HG03575 (cell line): ENCODE results near the gene SEPTIN8.

Experiments used
- ATAC-seq: cut with Tn5 transposase; IDR thresholded peaks from one replicate; pipeline ENCODE4 v1.9.1; 2021; ENCODE audit not compliant: unreplicated experiment, insufficient number of reproducible peaks, low FRiP score; ENCODE audit errors: extremely low read depth

Gene SEPTIN8

DNA sequence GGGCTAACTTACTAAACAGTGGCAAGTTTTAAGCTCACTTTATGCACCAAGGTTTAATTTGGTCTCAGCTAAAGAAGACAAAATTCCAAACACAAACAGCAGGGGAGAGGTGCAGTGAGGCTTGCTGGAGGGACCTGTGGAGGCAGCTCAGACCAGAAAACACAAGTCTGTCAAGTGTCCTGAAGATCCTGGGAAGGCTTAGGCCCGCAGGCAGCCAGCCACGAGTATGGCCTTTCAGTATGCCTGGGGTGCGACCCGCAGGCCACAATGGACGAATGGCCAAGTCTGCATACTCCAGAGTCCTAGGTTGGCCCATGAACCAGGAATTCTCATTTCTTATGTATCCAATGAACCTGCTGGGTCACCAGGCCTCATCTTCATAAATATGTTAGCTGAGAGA lies 20.5 kb downstream of the SEPTIN8 start:
- no peak for ATAC-seq

DNA sequence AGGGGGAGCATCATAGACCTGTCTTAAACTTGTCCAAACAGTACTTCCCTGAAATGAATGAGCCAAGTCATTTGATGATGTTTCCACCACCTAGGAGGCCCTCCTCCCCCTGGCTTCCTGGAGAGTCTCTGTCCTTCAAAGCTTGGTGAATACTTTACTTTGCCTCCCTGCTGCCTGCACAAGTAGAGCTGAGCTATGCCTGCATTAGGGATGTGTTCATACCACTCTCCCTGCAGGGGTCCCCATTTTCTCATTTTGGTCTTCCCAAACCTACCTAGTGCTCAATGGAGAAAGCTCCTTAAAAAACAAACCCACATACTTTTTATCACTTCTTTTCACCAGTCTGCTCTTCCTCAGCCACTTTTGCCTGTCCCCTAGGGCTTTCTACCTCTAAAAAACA lies 22.1 kb downstream of the SEPTIN8 start:
- no peak for ATAC-seq

DNA sequence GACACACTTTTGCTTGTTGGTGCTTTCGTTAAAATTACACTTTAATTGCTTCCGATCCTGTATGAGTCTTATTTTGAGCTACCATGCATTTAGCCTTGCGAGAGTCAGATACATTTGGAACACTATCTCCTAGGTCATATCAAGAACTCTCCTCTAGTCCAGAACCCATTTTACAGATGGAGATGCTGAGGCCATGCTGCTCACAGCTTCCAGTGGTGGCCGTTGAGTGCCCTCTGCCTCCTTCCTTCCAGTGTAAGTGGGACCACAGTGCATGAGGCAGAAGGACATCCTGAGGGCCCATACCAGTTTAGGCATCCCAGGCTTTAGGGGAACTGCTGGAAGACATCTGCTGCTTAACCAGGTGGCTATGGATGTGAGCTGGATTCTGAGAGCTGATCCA lies 22.9 kb downstream of the SEPTIN8 start:
- no peak for ATAC-seq

DNA sequence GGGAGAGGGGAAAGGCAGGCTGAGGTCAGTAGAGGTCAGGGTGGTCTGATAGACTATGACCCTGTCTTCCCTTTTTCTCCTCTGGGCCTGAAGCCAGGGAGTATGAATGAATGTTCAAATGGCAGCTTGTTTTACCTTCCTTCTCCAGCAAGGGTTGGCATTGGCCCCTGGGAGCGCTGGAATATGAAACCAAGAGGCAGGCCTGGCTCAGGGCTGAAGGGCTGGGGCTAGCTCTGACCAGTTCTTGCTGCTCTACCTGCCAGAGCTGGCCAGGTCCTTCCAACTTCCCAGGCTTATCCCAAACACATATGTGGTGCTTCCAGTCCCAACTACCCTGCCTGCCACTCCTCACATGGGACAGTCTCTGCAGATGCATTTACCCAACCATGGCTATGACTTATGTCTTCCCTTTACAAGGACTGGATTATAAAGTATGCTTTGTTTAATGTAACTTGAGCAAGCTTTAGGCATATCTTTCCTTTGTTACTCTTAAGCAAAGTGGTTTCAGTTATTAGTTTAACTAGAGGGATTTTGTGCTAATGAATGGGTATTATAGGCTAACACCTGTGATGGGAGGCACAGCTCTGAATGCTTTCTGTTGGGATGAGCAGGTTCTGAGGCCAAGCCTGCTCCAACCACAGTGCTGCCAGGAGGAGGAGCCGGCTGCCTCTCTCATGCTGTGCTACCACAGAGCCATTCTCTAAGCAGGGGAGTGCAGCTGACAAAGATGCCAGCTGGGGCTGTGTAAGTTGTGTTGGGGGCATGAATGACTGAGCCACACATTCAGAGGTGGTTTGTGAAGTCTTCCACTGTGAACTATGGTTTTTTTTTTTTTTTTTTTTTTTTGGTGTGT lies 23.7 kb downstream of the SEPTIN8 start:
- ATAC-seq: no peak

DNA sequence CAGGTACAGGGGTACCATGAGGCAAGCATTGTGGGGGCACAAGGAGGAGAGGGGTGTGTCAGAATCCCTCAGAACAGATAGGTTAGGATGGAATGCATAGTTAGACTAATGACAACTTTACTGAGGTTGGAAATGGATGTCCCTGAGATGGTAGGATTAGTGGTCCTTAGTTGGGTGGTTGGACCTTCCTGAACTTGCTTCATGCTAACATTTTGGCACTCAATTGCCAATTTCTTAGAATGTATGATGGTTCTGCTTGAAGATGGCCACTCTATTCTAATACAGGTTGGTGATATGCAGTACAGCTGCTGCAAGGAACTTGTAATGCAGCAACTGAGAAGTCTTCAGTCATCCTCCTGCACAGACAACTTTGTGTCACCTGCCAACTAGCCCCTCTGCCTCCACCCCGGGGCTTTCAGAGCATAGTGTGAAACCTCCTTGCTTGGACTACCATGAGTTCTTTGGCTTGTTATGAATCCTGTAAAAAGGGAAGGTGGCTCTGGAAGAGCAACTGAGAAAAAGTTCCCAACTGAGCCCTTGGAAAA lies 24.4 kb downstream of the SEPTIN8 start:
- no peak for ATAC-seq

DNA sequence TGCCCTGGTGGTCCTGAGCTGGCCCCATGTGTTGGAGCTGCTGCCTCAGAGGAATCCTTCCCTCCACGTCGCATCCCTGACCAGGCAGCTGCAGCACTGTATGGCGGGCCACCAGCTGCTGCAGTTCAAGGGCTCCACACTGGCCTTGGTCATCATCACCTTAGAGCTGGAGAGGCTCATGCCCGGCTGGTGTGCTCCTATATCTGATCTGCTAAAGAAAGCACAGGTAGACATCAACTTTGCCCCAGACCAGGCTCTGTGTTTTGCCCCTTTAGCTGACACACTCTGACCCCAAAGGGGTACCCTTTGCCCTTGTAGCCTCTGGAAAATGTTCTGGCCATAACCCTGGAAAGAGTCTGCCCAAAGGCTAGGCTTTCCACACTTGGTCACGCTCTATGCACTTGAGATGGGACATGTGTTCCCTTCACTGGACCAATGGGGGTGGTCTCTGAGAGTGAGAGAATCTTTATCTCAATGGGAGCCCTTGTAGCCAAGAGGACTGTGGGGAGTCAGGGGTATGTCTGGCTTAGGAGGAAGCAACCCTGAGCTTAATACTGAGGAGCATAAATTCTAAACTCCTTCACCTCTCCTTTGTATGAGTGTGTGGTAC lies 25.0 kb downstream of the SEPTIN8 start:
- ATAC-seq: no peak

DNA sequence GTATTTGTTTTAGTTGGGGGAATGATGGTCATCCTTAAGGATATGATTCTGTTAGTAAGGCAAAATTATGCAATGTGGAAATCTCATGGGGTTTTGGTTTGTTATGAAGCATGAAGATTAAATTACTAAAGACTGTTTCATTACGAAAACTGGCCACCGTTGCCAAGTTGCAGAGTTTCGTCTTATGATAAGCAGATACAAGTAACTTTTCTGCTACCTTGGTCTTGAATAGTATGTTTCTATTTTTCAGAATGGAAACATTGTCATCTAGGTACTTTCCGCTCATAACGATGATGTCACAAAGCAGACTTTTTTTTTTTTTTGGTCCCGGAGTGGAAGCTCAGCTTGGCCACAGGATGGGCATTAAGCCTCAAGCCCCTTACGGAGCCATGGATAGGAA lies 25.6 kb downstream of the SEPTIN8 start:
- ATAC-seq: no peak

DNA sequence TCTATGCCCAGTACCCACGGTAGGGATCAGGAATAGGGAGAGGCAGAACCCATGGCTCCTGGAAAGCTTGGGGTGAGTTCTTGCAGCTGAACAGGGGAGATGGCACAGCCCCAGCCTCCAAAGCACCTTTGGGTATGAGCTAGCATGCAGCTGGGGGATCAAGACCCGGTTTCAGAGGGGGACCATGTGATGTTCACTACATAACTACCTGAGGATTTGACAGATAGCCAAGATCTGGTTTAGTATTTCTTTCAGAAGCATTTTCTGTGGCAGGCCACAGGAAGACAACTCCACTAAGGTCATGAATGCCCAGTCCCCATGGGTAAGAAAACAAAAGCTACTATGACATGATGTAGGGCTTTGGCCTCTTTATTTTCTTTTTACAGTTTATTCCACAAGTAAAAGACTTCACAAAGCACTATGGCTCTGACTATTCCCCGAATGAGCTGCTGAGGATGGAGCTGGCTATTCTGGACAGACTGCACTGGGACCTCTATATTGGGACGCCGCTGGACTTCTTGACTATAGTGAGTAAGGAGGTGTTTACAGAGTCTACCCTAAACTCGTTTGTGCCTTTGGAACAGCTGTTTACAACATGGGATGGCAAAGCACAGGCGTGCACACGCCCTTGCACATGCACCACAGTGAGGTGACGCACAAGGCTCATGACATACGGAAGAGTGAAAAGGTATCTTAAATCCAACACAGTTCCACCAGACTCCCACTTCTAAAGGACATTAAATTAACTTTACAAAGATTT lies 26.4 kb downstream of the SEPTIN8 start:
- no peak for ATAC-seq

DNA sequence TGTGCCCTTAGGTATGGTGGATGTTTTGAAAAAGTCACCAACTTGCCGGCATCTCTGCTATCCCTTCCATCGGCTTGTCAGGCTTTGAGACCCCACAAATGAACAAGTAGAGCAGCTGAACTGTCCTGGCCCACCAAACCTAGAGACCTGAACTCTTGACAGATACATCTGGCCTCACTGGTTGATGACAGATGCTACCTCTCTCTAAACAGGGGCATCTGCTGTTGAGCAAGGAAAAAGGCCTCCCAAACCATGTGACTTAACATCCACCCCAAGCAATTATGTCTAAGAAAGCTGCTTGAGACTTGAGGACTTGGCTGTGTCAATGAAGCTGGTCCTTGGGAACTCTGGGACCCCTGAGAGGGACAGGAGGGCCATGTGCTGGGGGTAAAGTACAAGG lies 27.5 kb downstream of the SEPTIN8 start:
- ATAC-seq: no peak

DNA sequence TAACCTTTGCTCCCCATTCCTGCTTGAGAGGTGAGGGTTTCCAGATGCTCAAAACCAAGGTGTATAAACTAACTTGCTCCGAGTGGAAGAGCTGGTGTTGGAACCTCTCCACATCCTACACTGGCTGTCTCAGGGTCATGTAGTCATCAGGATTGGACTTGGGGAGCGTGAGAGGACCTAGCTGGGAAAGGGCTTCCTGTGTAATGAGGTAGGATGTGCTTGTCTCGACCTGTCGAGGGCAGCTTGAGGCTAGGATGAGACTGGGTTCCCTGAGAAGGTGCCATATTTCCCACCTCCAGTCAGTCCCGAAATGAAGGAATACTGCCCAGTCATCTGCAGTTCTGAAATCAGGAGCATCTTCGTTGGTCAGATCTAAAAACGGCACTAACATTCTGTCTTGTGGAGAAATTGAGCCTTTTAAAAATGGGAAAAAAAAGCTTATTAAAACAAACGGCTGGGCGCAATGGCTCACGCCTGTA lies 28.5 kb downstream of the SEPTIN8 start:
- no peak for ATAC-seq

DNA sequence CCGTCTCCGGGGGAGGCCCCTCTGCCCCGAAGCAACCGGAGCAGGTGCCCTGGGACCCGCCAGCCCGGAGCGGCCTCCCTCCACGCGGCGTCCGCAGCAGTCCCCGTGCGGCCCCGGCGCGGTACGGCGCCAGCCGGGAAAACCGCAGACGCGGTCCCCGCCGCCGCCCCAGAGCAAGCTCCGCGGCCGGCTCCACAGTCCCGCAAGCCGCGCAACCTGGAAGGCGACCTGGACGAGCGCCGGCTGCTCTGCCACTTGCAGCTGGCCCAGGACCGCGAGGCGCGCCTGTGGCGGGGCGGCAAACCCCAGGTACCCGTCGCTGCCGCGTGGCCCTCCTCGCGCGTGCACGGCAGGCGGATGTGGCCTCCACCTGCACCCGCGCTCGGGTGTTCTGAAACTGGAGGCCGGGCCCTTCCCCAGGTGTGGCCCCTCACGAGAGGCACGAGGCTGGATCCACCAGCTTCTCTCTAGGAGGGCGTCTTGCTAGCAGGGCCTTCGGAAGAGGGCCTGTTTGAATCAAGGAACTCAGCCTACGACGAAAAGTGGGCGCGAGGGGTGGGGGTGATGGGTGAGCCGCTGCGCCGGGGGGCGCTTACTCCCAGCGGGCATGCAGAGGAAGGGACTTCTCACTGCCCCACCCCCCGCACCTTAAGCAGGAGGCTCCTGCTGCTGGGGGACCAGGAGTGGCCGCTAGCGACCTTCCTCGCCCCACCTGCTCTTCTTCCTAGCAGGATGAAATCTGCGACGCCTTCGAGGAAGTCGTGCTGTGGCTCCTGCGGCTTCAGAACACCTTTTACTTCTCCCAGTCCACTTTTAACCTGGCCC lies 29.2 kb downstream of the SEPTIN8 start:
- no peak for ATAC-seq

DNA sequence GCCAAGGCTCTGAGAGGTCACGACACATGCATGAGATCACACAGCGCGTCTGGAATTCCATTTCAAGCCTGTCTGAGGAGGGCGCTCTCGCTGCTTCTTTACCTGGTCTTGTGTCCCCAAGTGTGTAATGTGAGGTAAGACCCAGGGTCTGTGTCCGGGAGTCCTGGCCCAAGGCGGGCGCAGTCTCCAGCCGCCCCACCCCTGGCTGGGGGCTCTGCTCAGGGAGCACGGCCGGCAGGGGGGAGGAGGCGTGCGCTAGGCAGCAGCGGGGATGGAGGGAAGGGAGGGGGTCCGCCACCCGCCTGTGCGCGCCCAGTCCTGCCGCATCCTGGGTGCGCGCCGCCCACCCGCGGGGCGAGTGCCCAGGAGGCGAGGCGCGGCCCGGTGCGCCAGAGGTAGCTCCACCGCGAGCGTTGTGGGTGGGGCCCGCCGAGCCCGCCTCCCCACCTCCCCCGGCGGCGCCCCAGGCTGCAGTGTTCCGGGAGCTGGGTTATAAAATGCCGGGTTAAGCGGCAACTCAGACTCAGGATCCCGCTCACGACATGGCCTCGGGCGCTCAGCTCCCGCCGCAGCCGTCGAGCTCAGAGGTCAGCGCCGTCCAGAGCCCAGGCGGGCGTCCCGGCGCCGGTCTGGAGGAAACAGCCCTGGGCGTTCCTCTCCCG lies 30.0 kb downstream of the SEPTIN8 start, which contains the start of gene CCNI2:
Gene CCNI2, plus strand, starts transcription at position 473 of the 662 bp plus-strand sequence. Its CDS starts 70 bp downstream, at position 543.
- ATAC-seq: no peak

DNA sequence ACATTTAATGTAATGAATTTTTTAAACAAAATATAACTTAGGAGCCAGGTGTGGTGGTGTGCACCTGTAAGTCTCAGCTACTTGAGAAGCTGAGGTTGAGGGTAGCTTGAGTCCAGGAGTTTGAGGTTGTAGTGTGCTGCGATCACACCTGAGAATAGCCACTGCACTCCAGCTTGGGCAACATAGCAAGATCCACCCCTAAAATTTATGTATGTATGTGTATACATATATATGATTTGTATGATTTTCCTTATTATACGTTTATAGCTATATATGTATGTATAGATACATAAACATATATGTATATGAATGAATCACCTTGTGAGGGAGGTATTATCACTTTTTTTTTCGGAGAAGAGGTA lies 30.5 kb downstream of the SEPTIN8 start:
- no peak for ATAC-seq

DNA sequence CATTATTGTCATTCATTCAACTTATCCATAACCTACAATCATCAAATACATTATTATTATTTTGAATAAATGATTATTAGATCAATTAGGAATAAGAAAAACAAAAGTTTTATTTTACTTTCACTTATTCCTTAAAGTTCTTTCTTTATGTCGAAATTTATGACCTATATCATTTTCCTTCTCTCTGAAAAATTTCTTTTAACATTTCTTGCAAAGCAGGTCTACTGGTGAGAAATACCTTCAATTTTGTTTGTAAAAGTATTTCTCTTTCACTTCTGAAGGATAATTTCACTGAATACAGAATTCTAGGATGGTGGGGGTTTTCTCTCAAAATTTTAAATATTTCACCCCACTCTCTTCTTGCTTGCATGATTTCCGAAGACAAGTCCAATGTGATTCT lies 32.4 kb downstream of the SEPTIN8 start:
- no peak for ATAC-seq

DNA sequence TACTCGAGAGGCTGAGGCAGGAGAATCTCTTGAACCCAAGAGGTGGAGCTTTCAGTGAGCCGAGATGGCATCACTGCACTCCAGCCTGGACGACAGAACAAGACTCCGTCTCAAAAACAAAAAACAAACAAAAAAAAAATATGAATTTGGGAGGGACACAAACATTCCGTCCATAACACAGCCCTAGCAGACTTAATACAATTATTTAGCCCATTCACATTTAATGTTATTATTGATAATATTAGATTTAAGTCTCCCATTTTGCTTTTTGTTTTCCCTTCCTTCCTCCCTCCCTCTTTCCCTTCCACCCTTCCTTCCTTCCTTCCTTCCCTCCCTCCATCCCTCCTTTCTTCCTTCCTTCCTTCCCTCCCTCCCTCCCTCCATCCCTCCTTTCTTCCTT lies 34.4 kb downstream of the SEPTIN8 start:
- no peak for ATAC-seq

DNA sequence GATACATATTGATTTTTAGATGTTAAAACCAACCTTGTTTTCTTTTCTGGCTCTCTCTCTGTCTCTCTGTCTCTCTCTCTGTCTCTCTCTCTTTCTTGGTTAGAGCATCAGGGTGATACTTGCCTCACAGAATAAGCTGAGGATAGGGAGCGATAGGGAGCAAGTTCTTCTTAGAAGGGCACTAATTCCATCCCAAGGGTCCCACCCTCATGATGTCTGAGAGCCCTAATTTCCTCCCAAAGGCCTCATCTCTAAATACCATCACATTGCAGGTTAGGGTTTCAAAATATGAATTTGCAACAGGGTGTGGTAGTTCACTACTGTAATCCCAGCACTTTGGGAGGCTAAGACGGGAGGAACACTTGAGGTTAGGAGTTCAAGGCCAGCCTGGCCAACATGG lies 34.9 kb downstream of the SEPTIN8 start:
- no peak for ATAC-seq

DNA sequence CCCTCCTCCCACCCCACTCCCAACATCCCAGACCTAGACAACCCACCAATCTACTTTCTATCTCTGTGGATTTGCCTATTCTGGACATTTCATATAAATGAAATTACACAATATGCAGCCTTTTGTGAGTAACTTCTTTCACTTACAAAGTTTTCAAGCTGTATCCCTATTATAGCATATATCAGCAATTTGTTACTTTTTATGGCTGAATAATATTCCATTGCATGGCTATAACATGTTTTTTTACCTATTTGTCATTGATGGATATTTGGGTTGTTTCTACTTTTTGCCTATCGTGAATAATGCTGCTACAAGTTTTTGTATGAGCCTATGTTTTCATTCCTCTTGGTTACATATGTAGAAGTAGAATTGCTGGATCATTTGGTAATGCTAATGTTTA lies 37.8 kb downstream of the SEPTIN8 start:
- ATAC-seq: no peak

DNA sequence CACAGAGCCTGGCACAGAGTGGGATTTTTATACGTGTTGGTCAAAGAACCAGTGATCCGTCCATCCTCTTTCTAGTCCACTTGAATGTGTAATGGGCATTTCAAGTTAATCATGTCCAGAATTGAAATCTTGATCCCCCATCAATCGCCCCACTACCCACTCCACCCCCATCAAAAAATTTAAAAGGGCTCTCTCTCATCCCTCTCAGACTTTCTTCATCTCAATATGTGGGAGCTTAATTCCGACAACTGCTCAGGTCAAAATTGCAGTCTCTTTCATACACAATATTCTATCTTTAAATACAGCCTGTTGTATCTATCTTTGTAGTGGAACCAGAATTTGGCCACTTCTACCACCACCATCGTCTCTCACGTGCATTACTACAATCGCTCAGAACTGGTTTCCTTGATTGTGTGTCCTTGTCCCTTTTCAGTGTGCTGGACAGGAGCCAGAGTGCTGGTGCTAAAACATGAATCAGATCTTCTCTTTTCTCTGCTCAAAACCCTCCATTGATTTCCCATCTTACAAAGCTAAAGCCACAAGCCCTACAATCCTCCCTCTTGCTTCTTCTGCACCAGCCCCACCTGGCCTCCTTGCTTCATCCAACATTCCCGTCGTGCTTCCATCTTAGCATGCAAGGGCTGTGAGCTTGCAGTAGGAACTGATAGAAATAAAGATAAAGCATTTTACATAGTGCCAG lies 38.9 kb downstream of the SEPTIN8 start:
- no peak for ATAC-seq
